Epithelial cell of alveolus of lung (primary cell): Measurements from ENCODE around the gene FYB2. TPM values are rescaled to one million over a fixed set of nuclear protein-coding genes. Genes with fewer than 3 reads are reported as not detected.

ENCODE experiments used
- total RNA-seq: library from RNA; depleted of rRNA; stranded (reverse); fragments of >200 nt; gene quantifications from 2 replicates; pipeline ENCODE4 v1.2.1, GENCODE V29; 2015

Gene FYB2
- not detected in 2 replicates for total RNA-seq

GRCh38 chr1:56819387-56819899, at the start of gene FYB2:
Gene FYB2 (minus strand): TSS chr1:56819404. CDS start chr1:56819290, 114 bp downstream.

GRCh38 chr1:56854521-56855099, 35.4 kb upstream of the FYB2 start, which contains the start of gene C8A:
Gene C8A (plus strand): TSS chr1:56854797. CDS start chr1:56854902, 105 bp downstream.

Other genes starting within 250 kb of the FYB2 start
- gene PLPP3, start 239.8 kb downstream of the FYB2 start, total RNA-seq, result 10.6 and 283 TPM in 2 replicates
- gene PRKAA2, start 174.1 kb downstream of the FYB2 start, total RNA-seq, result 1.7 and 2.5 TPM in 2 replicates
- not detected in 2 replicates for gene C8A, start 35.4 kb upstream of the FYB2 start, total RNA-seq
- not detected in 2 replicates for gene C8B, start 146.6 kb upstream of the FYB2 start, total RNA-seq